DMS53 treated with DMSO at 0.1 percent for 48 hours (cell line): ENCODE measurements around the gene GIMAP5.

Experiments
- DNase-seq: peaks from one replicate; lab custom pipeline; 2025; ENCODE audit not compliant: unreplicated experiment; lab: John Stamatoyannopoulos, UW

The GIMAP5 gene

DNA sequence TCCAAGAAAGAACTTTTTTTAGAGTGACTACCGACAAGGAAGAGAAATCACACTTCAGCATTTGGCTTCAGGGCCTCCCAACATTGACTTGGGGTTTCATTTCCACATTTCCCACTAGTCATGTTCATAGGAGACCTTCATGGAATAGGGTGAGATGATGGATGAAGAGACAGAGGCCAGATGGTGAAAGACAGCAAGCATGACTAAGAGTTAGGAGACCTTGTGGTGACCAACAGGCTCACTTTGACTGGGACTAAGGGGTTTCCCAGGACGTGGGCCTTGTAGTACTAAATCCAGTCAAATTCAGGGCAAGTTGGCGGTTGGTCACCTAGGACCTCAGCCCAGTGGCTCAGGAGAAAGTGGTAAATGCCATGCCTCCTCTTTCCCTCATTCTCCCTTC, 3.0 kb upstream of the GIMAP5 start:
- DNase-seq, result no peak

DNA sequence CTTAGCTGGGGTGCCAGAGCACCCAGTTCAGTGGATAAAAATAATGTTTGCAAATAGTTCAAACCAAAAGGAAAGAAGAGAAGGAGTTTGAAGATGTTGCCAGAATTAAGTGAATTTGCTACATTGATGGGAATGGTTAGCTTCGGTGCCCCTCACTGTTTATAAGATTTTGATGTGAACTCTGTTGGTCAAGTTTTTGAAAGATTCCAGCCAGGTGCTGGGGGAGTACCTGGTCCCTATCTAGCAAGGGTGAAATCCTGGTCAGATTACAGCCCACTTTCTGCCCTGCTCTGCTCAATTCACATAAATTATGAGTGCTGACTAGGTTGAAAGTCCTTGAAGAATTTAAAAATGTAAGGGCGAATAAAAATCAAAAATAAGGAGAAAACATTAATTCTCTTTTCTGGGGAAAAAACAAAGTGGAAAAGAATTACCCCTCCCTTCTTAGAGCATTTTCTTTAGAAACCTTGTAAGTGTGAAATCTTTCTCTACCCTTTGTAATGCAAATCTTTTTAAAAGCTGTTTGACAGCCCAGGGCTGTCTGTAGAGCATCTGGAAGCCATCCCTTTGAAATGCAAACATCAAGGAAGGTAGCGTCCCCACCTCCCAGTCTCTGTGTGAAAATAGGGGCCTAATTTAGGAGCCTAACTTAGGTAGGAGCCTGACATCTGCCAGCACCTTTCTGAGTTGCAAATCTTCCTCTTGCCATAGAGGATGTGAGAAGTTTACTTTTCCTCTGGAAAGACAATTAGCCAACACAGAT, 1.4 kb upstream of the GIMAP5 start:
- no peak for DNase-seq

DNA sequence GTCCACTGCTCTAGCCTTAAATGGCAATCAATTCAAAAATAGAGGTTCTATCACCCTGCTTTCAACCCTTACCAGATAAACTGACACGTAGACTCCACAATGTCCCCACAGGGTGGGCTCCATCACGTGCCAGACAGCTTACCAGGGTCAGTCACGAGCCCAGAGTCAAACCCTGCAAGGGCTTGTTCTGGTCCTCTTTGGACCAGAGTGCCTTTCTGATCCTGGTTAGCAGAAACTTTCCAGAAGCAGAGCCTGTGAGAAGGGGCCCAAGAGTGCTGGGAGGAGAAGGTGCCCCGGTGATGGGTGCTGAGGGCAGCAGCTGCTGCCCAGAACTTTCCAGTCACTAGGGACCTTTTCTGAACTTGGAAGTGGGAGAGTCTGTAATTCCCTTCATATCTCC, 354 bp upstream of the GIMAP5 start:
- no peak for DNase-seq

DNA sequence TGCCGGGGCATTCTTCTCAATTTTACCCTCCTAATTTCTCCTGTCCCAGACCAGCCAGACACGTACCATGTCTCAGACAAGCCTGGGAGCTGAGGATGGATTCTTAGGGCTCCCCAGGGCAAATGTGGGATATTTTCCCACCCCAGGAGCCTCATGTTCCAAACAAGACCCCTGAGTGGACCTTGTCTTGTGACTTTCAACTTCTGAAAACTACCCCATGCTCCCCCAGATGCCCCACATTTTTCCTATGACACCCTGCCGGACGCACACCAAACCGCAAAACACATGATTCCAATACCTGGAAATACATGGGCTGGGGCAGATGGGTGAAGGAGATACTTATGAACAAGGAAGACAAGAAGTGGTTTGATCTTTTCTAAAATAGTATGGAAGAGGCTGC, 874 bp downstream of the GIMAP5 start:
- no peak for DNase-seq

DNA sequence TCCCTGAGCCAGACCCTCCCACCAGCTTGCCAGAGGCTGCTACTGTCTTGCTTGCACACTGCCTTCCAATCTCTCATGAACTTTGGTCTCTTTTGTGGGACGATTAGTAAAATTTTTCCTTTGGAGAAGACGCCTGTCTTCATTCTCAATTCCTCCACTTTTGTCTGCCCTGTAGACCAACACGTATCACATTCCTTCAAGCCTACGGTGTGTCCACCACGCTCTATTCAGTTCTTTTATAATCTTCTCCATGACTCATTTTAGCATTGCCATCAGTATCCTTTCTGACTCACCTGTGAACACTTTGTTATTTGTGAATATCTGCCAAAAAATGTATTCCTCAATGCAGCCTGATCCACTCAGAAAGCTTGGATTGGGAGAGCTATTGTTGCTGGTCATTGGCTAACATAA, 1.4 kb downstream of the GIMAP5 start:
- DNase-seq, result no peak

DNA sequence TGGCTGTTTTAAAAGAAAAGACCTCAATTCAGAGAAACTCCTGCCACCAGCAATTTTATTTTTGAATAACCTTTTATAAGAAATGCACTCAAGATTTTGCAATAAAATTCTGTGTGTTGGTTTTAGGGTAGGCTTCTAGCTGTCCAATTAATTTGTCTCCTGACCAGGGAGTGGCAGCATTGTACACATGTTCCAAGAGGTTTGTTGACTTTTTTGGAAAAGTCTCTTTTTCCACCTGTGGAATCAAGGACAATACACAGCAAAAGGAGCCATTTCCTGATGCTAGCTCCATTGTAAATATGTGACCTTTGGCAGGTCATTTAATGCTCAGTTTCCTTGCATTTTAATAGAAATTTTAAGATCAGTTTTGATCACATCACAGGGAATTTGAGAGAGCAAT, 1.8 kb downstream of the GIMAP5 start:
- no peak for DNase-seq

DNA sequence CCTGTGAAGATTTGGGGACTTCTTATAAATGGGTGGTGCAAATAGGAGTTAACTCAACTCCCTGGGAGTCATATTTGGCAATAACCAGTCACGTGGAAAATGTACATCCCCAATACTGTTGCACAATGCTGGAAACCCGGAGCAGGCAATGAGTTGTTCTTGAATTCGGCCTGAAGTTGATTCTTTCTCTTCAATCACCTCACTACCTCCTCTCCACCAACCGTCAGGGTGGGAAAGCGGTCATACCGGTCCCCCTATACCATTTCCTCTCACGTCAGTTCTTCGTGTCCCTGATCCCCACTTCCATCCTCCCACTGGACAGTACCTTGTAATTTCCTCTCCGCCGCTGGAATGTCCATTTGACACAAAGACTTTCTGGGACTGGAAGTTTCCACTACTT, 2.8 kb downstream of the GIMAP5 start:
- DNase-seq, result no peak

DNA sequence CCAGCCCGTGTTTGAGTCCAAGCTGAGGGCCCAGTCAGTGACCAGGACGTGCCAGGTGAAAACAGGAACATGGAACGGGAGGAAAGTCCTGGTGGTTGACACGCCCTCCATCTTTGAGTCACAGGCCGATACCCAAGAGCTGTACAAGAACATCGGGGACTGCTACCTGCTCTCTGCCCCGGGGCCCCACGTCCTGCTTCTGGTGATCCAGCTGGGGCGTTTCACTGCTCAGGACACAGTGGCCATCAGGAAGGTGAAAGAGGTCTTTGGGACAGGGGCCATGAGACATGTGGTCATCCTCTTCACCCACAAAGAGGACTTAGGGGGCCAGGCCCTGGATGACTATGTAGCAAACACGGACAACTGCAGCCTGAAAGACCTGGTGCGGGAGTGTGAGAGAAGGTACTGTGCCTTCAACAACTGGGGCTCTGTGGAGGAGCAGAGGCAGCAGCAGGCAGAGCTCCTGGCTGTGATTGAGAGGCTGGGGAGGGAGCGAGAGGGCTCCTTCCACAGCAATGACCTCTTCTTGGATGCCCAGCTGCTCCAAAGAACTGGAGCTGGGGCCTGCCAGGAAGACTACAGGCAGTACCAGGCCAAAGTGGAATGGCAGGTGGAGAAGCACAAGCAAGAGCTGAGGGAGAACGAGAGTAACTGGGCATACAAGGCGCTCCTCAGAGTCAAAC, 5.2 kb downstream of the GIMAP5 start:
- no peak for DNase-seq

DNA sequence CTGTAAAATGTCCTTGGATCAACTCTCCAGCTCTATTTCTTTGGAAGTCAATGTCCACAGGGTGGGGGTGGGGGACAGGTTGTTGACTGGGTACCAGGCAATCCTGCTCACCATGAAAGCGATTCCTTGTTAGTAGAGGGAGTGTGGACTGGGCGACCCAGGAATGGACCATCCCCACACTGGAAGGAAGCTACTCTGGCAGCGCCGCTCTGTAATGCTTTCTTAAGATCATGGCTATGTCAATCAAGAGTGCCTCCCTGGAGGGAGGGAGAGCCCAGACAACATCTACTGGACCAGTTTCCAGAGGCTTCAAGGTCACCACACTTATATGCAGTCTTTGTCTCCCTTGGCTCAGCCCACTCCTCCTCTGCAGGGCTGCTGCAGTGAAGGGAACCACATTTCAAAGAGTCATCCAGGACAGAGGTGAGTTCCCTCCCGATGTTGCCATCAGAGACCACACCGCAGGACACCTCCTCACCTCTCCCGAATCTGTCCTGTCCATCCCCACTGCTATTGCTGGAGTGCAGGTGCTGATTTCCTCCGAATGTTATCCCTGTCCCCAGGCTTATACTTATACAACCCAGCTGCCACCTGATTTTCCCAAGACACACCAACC, 6.9 kb downstream of the GIMAP5 start:
- no peak for DNase-seq

DNA sequence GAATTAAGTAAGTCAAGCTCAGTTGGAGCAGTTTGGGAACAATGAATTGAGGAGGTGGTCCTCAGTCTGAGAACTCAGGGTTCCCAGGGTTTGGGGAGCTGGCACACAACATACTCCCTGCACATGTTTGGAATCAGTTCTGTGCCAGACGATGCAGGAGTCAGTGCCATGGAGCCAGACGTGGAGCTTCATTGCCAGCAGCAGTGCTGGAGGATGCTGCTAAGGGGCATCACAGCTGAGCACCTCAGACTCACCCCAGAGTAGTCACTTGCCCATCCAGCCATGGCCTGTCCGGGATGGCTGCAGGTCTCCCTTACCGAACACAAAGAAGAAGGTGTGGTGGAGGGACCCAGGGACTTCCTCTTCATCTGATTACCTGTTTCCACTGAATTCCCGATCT, 7.9 kb downstream of the GIMAP5 start:
- no peak for DNase-seq

DNA sequence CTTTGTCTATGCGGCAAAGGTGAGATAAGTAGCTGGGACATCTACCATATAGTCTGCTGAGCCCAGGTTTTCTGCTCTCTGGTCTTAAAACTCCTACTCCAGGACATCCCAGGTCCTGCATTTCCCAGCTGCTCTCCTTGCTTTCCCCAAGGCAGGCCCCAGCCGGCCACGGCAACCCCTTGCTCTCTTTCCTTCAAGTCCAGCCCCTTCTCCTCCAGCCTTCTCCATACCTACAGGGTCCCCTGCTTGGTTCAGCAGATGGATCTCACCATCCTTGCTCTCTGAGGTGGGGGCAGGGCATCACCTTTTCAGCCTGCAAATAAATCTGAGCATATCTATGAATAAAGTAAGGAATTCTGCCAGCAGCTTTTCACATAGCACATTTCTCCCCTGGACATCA, 8.7 kb downstream of the GIMAP5 start:
- DNase-seq, result no peak

DNA sequence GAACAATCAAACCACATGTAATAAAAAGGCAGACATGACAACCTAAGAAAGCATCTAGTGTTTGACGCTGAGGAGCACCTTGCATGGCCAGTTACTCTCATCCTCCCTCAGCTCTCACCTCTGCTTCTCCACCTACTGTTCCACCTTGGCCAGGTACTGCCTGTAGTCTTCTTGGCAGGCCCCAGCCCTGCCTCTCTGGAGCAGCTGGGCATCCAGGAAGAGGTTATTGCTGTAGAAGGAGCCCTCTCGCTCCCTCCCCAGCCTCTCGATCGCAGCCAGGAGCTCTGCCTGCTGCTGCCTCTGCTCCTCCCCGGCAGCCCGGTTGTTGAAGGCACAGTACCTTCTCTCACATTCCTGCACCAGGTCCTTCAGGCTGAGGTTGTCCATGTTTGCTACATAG, 9.7 kb downstream of the GIMAP5 start:
- DNase-seq, result no peak

DNA sequence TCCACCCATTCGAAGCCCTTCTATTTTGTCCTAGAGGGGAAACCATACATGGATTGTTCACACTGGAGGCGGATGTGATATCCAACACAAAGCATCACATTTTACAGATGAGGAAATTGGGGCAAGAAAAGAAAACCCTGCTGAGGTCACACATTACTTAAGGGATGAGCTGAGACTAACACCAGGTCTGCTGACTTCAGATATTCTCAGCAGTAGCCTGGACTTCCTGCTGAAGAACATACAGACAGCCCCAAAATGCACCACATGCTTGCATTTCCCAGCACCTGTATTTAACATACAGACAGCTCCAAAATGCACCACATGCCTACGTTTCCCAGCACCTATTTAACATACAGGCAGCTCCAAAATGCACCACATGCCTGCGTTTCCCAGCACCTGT, 11.2 kb downstream of the GIMAP5 start:
- no peak for DNase-seq

DNA sequence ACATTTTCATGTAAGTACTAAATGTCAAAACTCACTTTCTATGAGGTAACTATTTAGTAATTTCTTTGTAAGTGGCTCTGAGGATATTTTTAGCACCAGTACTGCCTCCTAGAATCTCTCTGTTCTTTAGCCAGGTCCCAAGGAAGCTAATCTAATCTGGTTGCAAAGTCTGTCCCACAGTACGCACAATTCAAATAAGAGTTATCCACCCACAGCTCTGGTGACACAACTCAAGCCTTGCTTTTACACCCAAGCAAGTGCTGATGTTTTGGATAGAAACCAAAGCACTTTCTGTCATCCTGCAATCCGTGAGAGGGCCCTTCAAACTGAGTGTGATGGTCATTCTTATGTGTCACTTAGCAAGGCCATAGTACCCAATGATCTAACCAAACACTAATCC, 14.5 kb downstream of the GIMAP5 start:
- DNase-seq, result no peak

DNA sequence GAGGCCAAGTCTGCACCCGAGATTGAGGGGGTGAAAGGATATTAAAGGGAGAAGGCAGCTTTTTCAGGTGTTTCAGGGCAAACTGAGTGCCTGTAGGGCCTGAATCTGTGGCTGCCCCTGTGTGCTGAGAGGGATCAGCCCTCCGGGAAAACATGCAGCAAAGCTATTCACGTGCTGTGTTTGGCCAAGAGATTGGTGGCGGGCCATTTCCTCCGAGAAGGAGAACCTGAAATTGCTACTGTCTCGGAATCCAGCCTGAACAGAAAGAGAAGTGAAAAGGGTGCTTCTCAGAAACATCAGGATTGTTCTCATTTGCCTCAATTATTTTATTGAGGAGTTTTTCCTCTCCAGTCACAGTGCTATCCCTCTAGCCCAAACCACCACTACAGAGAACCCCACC, 16.0 kb downstream of the GIMAP5 start:
- DNase-seq, result no peak

DNA sequence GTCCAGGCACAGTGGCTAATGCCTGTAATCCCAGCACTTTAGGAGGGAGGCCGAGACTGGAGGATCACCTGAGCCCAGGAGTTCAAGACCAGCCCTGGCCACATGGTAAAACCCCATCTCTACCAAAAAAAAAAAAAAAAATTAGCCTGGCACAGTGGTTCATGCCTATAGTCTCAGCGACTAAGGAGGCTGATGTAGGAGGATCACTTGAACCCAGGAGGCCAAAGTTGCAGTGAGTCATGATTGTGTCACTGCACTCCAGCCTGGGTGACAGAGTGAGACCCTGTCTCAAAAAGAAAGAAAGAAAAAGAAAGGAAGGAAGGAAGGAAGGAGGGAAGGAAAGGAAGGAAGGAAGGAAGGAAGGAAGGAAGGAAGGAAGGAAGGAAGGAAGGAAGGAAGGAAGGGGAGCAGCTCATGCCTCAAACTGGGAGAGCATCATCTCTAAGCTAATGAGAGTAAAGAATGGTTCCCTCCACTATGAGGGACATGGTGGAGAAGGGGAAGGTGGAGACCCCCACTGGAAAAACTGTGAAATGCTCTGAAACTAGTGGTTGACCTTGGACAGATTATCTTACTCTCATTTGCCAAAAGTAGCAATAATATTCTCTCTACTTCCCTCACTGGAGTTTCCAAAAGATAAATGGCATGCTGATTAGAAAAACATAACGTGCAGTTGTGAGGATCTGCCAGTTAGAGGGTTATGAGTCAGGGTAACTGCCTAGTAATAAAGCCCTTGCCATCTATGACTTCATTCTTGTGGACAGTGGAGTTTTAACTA, 16.8 kb downstream of the GIMAP5 start:
- no peak for DNase-seq

DNA sequence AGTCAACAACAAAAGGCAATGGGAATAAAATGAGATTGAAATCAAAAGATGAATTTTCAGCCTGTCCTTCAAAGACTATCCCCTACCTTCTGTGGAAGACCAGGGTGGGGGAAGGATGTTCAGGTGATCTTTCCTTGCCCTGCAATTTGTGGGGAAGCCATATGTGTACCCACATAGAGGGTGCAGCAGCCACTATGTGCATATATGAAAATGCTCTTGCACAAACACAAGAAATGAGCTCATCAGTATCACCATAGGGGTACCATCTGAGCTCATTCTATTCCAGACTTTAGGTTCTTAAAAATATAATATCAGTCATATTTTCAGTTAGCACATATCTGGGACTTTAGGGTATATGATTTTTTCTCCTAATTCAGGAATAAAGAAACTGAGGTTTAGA, 17.7 kb downstream of the GIMAP5 start:
- DNase-seq, result no peak

DNA sequence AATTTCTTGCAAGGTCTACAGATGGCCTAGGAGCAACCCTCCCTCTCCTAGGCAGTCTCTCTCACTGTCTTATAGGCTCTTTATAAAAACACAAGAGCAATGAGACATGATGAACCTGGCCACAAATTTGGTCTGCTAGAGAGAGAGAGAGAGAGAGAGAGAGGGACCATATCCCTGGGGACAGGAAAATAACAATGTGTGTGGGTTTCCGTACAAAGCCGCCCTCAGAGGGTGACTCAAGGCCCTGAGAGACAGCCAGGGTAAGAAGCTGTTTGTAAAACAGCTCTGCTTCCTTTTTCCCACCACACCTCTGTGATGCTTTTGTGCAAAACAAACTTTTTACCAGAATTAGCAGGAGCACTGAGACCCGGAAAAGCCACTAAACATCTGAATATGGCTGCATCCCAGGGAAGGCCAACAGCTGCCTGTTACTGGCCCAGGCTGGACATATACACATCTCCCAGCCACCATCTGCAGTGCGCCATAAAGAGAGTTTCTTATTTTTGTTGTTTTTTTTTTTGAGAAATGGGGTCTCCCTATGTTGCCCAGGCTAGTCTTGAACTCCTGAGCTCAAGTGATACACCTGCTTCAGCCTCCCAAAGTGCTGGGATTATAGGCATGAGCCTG, 18.4 kb downstream of the GIMAP5 start:
- DNase-seq, result no peak

DNA sequence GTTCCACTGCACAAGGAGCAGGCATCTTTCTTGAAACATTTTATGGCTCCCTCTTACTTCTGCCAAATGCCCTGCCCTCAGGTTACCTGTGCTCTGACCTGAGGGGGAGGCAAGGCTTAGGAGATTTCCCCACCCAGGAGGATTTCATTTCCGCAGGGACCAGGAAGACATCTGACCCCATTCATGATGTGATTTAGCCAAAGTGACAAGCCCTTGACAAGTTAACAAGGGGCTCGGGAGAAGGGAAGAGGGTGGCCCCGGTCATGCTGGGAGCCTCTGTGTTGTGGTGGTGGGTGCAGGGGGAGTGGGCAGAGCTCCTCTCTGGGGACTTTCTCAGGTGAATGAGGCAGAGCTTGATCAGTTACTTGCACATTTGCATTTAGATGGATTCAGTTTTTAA, 18.9 kb downstream of the GIMAP5 start:
- no peak for DNase-seq

DNA sequence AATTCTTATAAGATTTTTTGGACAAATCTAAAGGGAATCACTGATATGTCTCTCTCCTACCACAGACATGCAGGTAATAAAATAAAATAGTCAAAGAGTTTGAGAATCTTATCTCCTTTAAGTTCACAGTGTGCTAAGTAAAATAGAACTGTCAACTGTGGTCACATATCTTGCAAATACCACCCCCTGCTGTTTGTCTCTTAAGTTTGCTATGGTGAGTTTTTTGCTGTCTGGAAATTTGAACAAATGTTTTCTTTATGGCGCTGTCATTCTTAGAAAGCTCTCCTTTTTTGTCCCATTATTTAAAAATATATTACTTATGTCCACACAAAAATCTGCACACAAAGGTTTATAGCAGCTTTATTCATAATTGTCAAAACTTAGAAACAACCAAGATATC, 19.6 kb downstream of the GIMAP5 start:
- DNase-seq, result no peak

DNA sequence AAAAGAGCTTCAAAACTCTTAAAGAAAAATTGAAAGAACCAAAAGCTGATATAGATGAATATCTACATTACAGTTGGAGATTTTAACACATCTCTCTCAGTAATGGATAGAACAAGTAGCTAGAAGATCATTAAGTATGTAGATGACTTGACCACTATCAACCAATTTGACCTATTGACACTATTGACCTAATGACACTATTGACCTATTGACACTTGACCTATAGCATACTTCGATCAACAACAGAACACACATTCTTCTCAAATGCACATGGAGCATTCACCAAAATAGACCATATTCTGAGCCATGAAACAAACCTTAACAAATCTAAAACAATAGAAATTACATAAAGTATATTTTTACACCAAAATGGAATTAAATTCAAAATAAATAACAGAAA, 22.3 kb downstream of the GIMAP5 start:
- no peak for DNase-seq
